Effector CD4-positive, alpha-beta T cell (primary cell): ENCODE results near the gene RAB35.

Experiments
- DNase-seq: peaks from one replicate; pipeline ENCODE4 v3.0.0-alpha.2; 2020

The RAB35 gene

GRCh38 chr12:120081641-120082040 is 34.9 kb downstream of the RAB35 start:
- DNase-seq, result no peak

GRCh38 chr12:120079411-120080400 is 36.8 kb downstream of the RAB35 start:
- DNase-seq, result no peak

GRCh38 chr12:120078868-120079267 is 37.7 kb downstream of the RAB35 start:
- DNase-seq, result no peak

GRCh38 chr12:120077260-120077659 is 39.3 kb downstream of the RAB35 start:
- no peak for DNase-seq

- no peak for DNase-seq
Measured at GRCh38 chr12:120076651-120077050, 39.9 kb downstream of the RAB35 start.

GRCh38 chr12:120075034-120075616 is 41.4 kb downstream of the RAB35 start:
- no peak for DNase-seq

GRCh38 chr12:120072472-120073249 is 43.9 kb downstream of the RAB35 start:
- no peak for DNase-seq

GRCh38 chr12:120071493-120072020 is 45.0 kb downstream of the RAB35 start:
- no peak for DNase-seq

- DNase-seq, result no peak
Measured at GRCh38 chr12:120069278-120069677, 47.3 kb downstream of the RAB35 start.

- no peak for DNase-seq
Measured at GRCh38 chr12:120067901-120068300, 48.7 kb downstream of the RAB35 start.

GRCh38 chr12:120067084-120067869 is 49.3 kb downstream of the RAB35 start:
- DNase-seq, result no peak

- DNase-seq, result no peak
Measured at GRCh38 chr12:120066341-120066740, 50.2 kb downstream of the RAB35 start.

GRCh38 chr12:120065472-120065871 is 51.1 kb downstream of the RAB35 start:
- no peak for DNase-seq

- DNase-seq, result no peak
Measured at GRCh38 chr12:120064054-120064940, 52.3 kb downstream of the RAB35 start.

GRCh38 chr12:120062976-120063579 is 53.5 kb downstream of the RAB35 start:
- DNase-seq, result no peak

- no peak for DNase-seq
Measured at GRCh38 chr12:120061575-120062214, 54.9 kb downstream of the RAB35 start.

GRCh38 chr12:120060717-120061116 is 55.8 kb downstream of the RAB35 start:
- DNase-seq, result no peak

GRCh38 chr12:120060196-120060595 is 56.4 kb downstream of the RAB35 start:
- DNase-seq, result no peak

GRCh38 chr12:120056739-120057138 is 59.8 kb downstream of the RAB35 start:
- no peak for DNase-seq
